ENCODE results near the gene MYO3B. TPM values are rescaled to one million over a fixed set of nuclear protein-coding genes. Genes with fewer than 3 reads are reported as not detected.

The MYO3B gene
- total RNA-seq, 1 experiment from 2014 or later: 0.63 TPM

GRCh38 chr2:170690640-170691039, 512.7 kb downstream of the MYO3B start:
- no peaks in the 10 kb centered on the region for H3K9me3 ChIP-seq (ENCODE audit: control insufficient read depth, low read depth, low read length)
- no peaks in the 10 kb centered on the region for H3K27me3 ChIP-seq (ENCODE audit: insufficient read depth, low read length)
- no peak overlapping the region for H3K14ac ChIP-seq (ENCODE audit: insufficient read depth, low read length)
- no peak overlapping the region for H2AFZ ChIP-seq (ENCODE audit: low read length)
- no peak overlapping the region for H3K4me3 Mint-ChIP-seq
- no peak overlapping the region for H2BK12ac ChIP-seq (ENCODE audit: insufficient read length, low read depth, low read length)
- no peak overlapping the region for H2BK20ac ChIP-seq (ENCODE audit: low read depth, low read length, poor library complexity, severe bottlenecking)
- no peaks in the 10 kb centered on the region for H3K23me2 ChIP-seq (ENCODE audit: insufficient read length, low read depth, low read length, poor library complexity, severe bottlenecking)
- H3K9ac ChIP-seq (ENCODE audit: extremely low read depth, insufficient read length, low read length): no peak overlapping the region
- H4K5ac ChIP-seq (ENCODE audit: insufficient read length, low read depth, low read length): no peak overlapping the region
- H3K23ac ChIP-seq (ENCODE audit: insufficient read length, low read depth, low read length): no peak overlapping the region
- H3K79me2 ChIP-seq (ENCODE audit: insufficient read depth, low read length): no peaks in the 10 kb centered on the region
- no peak overlapping the region for H2BK5ac ChIP-seq (ENCODE audit: insufficient read length, low read length)
- no peak for DNase-seq
- H3K4me1 ChIP-seq (ENCODE audit: insufficient read depth, low read length): peaks cover 5% of the 10 kb centered on the region; the same call in 1 of the 2 replicates
- no peak overlapping the region for H3K4ac ChIP-seq (ENCODE audit: low read depth, low read length)
- no peak overlapping the region for H4K91ac ChIP-seq (ENCODE audit: insufficient read length, low read depth, low read length)
- no peak overlapping the region for H2BK120ac ChIP-seq (ENCODE audit: low read depth, low read length, poor library complexity, severe bottlenecking)
- H3K27ac Mint-ChIP-seq: no peak overlapping the region; a peak in 1 of 7 replicates
- no peak overlapping the region for H3K4me2 ChIP-seq (ENCODE audit: insufficient read depth, insufficient read length, low read length)
- H3K79me1 ChIP-seq (ENCODE audit: insufficient read depth, low read depth, low read length, poor library complexity, severe bottlenecking): no peaks in the 10 kb centered on the region
- no peak overlapping the region for H3K56ac ChIP-seq (ENCODE audit: insufficient read length, low read depth, low read length)
- H3K27me3 Mint-ChIP-seq (ENCODE audit: low read depth): no peaks in the 10 kb centered on the region
- no peaks in the 10 kb centered on the region for H3K9me3 Mint-ChIP-seq
- no peak overlapping the region for H3T11ph ChIP-seq (ENCODE audit: low read length)
- H2BK15ac ChIP-seq (ENCODE audit: low read depth, low read length): no peak overlapping the region
- no CpG with 5 or more reads among the region's 8 CpGs for WGBS (ENCODE audit: extremely low coverage, insufficient read length, low lambda C conversion rate)
- no peaks in the 10 kb centered on the region for H3K36me3 Mint-ChIP-seq (ENCODE audit: insufficient read depth in 1 of 3, low read depth in 3 of 3)
- TF ChIP-seq, protein P1, sequence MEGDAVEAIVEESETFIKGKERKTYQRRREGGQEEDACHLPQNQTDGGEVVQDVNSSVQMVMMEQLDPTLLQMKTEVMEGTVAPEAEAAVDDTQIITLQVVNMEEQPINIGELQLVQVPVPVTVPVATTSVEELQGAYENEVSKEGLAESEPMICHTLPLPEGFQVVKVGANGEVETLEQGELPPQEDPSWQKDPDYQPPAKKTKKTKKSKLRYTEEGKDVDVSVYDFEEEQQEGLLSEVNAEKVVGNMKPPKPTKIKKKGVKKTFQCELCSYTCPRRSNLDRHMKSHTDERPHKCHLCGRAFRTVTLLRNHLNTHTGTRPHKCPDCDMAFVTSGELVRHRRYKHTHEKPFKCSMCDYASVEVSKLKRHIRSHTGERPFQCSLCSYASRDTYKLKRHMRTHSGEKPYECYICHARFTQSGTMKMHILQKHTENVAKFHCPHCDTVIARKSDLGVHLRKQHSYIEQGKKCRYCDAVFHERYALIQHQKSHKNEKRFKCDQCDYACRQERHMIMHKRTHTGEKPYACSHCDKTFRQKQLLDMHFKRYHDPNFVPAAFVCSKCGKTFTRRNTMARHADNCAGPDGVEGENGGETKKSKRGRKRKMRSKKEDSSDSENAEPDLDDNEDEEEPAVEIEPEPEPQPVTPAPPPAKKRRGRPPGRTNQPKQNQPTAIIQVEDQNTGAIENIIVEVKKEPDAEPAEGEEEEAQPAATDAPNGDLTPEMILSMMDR (conservative IDR thresholded peaks at IDR 0.05): no peak
- no peaks in the 10 kb centered on the region for H4K20me1 ChIP-seq (ENCODE audit: control insufficient read depth, insufficient read depth, insufficient read length)
- H3K18ac ChIP-seq (ENCODE audit: insufficient read length, low read depth, low read length): no peak overlapping the region
- H3K4me1 Mint-ChIP-seq: peaks cover 19% of the 10 kb centered on the region in 2 experiments
- H2AK5ac ChIP-seq (ENCODE audit: insufficient read length, low read length): no peak overlapping the region
- no peak overlapping the region for H3K27ac ChIP-seq (ENCODE audit: insufficient read length, low read depth, low read length)
- no peak overlapping the region for H4K8ac ChIP-seq (replicated peaks; ENCODE audit: insufficient read length, low read depth, low read length)

Data from H9 (cell line).